ENCODE results near the gene EGFR.

Gene EGFR

GRCh38 chr7:55258631-55259030, 239.8 kb downstream of the EGFR start:
- DNase-seq, result no peak

- DNase-seq, result no peak
These were observed 241.4 kb downstream of the EGFR start for GRCh38 chr7:55260171-55260570.

DNA sequence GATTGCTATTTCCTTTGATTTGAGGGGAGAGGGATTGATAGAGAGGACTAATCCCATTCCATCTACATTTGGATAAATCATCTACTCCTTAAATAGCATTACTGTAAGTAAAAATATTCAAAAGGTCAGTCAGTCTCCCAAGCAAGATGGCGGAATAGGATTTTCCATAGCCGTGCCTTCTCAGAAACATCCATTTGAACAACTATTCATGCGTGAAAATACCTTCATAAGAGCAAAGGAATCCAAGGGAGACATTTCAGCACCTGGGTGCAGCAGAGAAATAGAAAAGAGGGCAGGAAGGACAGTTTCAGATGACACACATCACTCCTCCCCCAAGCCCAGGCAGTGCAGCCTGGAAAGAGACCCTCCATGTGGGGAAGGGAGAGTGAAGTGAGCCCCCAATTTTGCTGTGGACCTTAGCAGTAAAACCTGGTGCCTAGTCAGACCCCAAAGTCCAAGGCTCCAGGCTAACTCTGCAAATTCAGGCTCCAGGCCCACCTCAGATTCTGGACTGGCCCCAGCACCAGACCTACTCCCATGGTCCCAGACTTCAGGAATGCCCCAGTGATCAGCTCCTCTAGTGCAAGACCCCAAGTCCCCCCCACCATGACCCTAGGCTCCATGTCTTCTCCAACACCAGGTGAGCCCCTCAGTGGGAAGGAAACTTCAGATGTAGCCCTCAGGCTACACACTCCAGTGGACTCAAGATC, 242.0 kb downstream of the EGFR start:
- DNase-seq, result no peak

Measured in NCI-H1436 (cell line).